Measurements from ENCODE around the gene SCUBE1. TPM values are rescaled to one million over a fixed set of nuclear protein-coding genes. Genes with fewer than 3 reads are reported as not detected.

Gene SCUBE1
- total RNA-seq, 1 experiment from 2014 or later: not detected

GRCh38 chr22:43218786-43219185 lies 124.4 kb downstream of the SCUBE1 start:
- in situ Hi-C loops (cut with HindIII; ENCODE audit: low pct_unique_long_range_greater_than_20kb, low sequenced_read_pairs) (no loop called here), intact Hi-C loops (cut with micrococcal nuclease; ENCODE audit: unreplicated experiment) (no loop called here)
- Histone ChIP-seq H3K4me1 (ENCODE audit: control insufficient read depth, insufficient read depth, low read length) (no peaks in the 10 kb centered on the region), H3K27ac (ENCODE audit: low read length) (no peak overlapping the region), H3K36me3 (ENCODE audit: control insufficient read depth, insufficient read depth, low read length) (no peaks in the 10 kb centered on the region), H3K27me3 (ENCODE audit: control insufficient read depth, insufficient read depth, low read length) (no peaks in the 10 kb centered on the region), H3K9me3 (ENCODE audit: control insufficient read depth, insufficient read depth, low read depth, low read length) (no peaks in the 10 kb centered on the region), H3K4me3 (ENCODE audit: low read depth in 2 of 2, low read length in 2 of 2) (no peak overlapping the region)
- TF ChIP-seq CTCF (IDR thresholded peaks at IDR 0.05): no peak
- TF ChIP-seq TCF7L2 (IDR thresholded peaks at IDR 0.05; ENCODE audit: low read depth, low read length): no peak
- TF ChIP-seq SIN3A (IDR thresholded peaks at IDR 0.05; ENCODE audit: borderline replicate concordance, insufficient read depth, low read depth, low read length): no peak
- TF ChIP-seq POLR2AphosphoS5 (IDR thresholded peaks at IDR 0.05; ENCODE audit: low read depth, low read length): no peak
- TF ChIP-seq REST (IDR thresholded peaks at IDR 0.05; ENCODE audit: insufficient read depth in 1 of 2, low read depth in 2 of 2, low read length in 1 of 2): no peak
- DNase-seq (ENCODE audit: low read depth, low spot score): no peak
- ChIA-PET POLR2A (no interaction called here), CTCF (no interaction called here)
- BruUV-seq (replicated peaks): no TSS peak
- no peak for ATAC-seq

GRCh38 chr22:43217285-43218030 lies 125.7 kb downstream of the SCUBE1 start:
- CTCF ChIA-PET: no interaction called here
- in situ Hi-C loops (cut with HindIII; ENCODE audit: low pct_unique_long_range_greater_than_20kb, low sequenced_read_pairs): no loop called here
- Histone ChIP-seq H3K36me3 (ENCODE audit: control insufficient read depth, insufficient read depth, low read length) (no peaks in the 10 kb centered on the region), H3K4me1 (ENCODE audit: control insufficient read depth, insufficient read depth, low read length) (no peaks in the 10 kb centered on the region), H3K27me3 (ENCODE audit: control insufficient read depth, insufficient read depth, low read length) (no peaks in the 10 kb centered on the region), H3K4me3 (ENCODE audit: low read depth in 2 of 2, low read length in 2 of 2) (no peak overlapping the region), H3K9me3 (ENCODE audit: control insufficient read depth, insufficient read depth, low read depth, low read length) (no peaks in the 10 kb centered on the region), H3K27ac (ENCODE audit: low read length) (no peak overlapping the region)
- DNase-seq (ENCODE audit: low read depth, low spot score) (no peak), ATAC-seq (no peak)
- TF ChIP-seq REST (IDR thresholded peaks at IDR 0.05; ENCODE audit: insufficient read depth in 1 of 2, low read depth in 2 of 2, low read length in 1 of 2): no peak
- no peak for TF ChIP-seq SIN3A (IDR thresholded peaks at IDR 0.05; ENCODE audit: borderline replicate concordance, insufficient read depth, low read depth, low read length)
- no peak for TF ChIP-seq POLR2AphosphoS5 (IDR thresholded peaks at IDR 0.05; ENCODE audit: low read depth, low read length)
- TF ChIP-seq CTCF (IDR thresholded peaks at IDR 0.05): no peak
- TF ChIP-seq TCF7L2 (IDR thresholded peaks at IDR 0.05; ENCODE audit: low read depth, low read length): no peak
- BruUV-seq (replicated peaks): no TSS peak
- POLR2A ChIA-PET: no interaction called here
- intact Hi-C loops (cut with micrococcal nuclease; ENCODE audit: unreplicated experiment): no loop called here
